Sigmoid colon (tissue), 7 donors: Measurements from ENCODE around the gene DNAJC18. TPM values are rescaled to one million over a fixed set of nuclear protein-coding genes. Genes with fewer than 3 reads are reported as not detected.

Experiments
- DNase-seq: peaks from one replicate; pipeline ENCODE4 v3.0.0-alpha.2; 2019
- H3K27ac ChIP-seq, 4 donors: fragments of 200-600 bp; sonication (generic); one replicate each; pipeline ENCODE4 v1.5.1; 2016 to 2019; ENCODE audit warnings: mild to moderate bottlenecking in 1 of 4
- H3K27me3 ChIP-seq, 3 donors: fragments of 200-600 bp; sonication (generic); one replicate each; pipeline ENCODE4 v1.5.1; 2019; ENCODE audit warnings: mild to moderate bottlenecking in 1 of 3
- H3K36me3 ChIP-seq, 4 donors: fragments of 200-600 bp; sonication (generic); one replicate each; pipeline ENCODE4 v1.5.1; 2016 to 2019
- H3K4me1 ChIP-seq, 4 donors: fragments of 200-600 bp; sonication (generic); one replicate each; pipeline ENCODE4 v1.5.1; 2017 to 2019
- H3K4me3 ChIP-seq, 4 donors: fragments of 200-600 bp; sonication (generic); one replicate each; pipeline ENCODE4 v1.5.1; 2017 to 2019; ENCODE audit warnings: mild to moderate bottlenecking in 2 of 4, moderate library complexity in 1 of 4
- H3K9me3 ChIP-seq, 4 donors: fragments of 200-600 bp in 3 of 4; sonication (generic) in 3 of 4; one replicate each; pipeline versions ENCODE4 v1.5.1 to v1.6.1; 2013 to 2019
- EP300 ChIP-seq, 4 donors: sonication (generic); formaldehyde crosslinking; IDR thresholded peaks; one replicate each; pipeline ENCODE4 v1.6.1; 2017; ENCODE audit warnings: antibody characterized with exemption in 4 of 4
- POLR2A ChIP-seq, 2 donors: fragments of 450-650 bp; IDR thresholded peaks; one replicate each; pipeline ENCODE4 v1.6.1; 2016; ENCODE audit warnings: antibody characterized with exemption in 2 of 2, mild to moderate bottlenecking in 2 of 2, moderate library complexity in 2 of 2
- POLR2AphosphoS5 ChIP-seq, 4 donors: sonication (generic); formaldehyde crosslinking; IDR thresholded peaks; one replicate each; pipeline ENCODE4 v1.6.1; 2017; ENCODE audit warnings: antibody characterized with exemption in 4 of 4
- WGBS, 2 donors: extraction: QIAGEN DNeasy Blood & Tissue Kit; methylation state at CpG; one replicate each; pipeline ENCODE4 v1.1.7; 2013; 5-methylcytosine and 5-hydroxymethylcytosine counted together
- intact Hi-C: fragments of 100-400 bp; cut with DNase I; formaldehyde crosslinking; loops from one replicate; pipeline ENCODE4 v1.15.1; 2023
- polyA plus RNA-seq, 3 donors: library from polyadenylated mRNA; stranded (reverse); fragments of 200-250 nt; gene quantifications; one replicate each; pipeline ENCODE4 v1.2.3, GENCODE V29; 2013
- total RNA-seq, 4 donors: library from RNA; depleted of rRNA; stranded (reverse); fragments of >200 nt; gene quantifications; one replicate each; pipeline ENCODE4 v1.1.0, GENCODE V29; 2016
- TF ChIP-seq, protein P1 (sequence below), 4 experiments: fragments of 450-650 bp in 3 of 4; fragments of 200-600 bp in 1 of 4; IDR thresholded peaks; one replicate each; pipeline ENCODE4 v1.5.1; 2016 to 2019; ENCODE audit warnings: antibody characterized with exemption in 4 of 4, mild to moderate bottlenecking in 3 of 4, moderate library complexity in 2 of 4
- donor health status: healthy with polysubstance abuse.
- donor health status: Bipolar disorder and iron deficiency.
- donor health status: healthy.

Gene DNAJC18
- total and polyA plus RNA-seq, 7 donors, result 1.2 to 12.5 (median 6.8) TPM

- H3K4me3 ChIP-seq, result peak overlapping the region in 3 of 4 donors; percentile 38 to 45 (median 39)
- intact Hi-C loops, result no loop called here
- peaks cover 29 to 50% (median 39%) of the 10 kb centered on the region in 3 donors for H3K27me3 ChIP-seq
- H3K36me3 ChIP-seq, result no peaks in the 10 kb centered on the region
- H3K9me3 ChIP-seq, result no peaks in the 10 kb centered on the region
- no peak for DNase-seq
- TF ChIP-seq POLR2AphosphoS5 (IDR thresholded peaks at IDR 0.05), result no peak
- no peak for TF ChIP-seq EP300 (IDR thresholded peaks at IDR 0.05)
- TF ChIP-seq, protein P1, sequence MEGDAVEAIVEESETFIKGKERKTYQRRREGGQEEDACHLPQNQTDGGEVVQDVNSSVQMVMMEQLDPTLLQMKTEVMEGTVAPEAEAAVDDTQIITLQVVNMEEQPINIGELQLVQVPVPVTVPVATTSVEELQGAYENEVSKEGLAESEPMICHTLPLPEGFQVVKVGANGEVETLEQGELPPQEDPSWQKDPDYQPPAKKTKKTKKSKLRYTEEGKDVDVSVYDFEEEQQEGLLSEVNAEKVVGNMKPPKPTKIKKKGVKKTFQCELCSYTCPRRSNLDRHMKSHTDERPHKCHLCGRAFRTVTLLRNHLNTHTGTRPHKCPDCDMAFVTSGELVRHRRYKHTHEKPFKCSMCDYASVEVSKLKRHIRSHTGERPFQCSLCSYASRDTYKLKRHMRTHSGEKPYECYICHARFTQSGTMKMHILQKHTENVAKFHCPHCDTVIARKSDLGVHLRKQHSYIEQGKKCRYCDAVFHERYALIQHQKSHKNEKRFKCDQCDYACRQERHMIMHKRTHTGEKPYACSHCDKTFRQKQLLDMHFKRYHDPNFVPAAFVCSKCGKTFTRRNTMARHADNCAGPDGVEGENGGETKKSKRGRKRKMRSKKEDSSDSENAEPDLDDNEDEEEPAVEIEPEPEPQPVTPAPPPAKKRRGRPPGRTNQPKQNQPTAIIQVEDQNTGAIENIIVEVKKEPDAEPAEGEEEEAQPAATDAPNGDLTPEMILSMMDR (IDR thresholded peaks at IDR 0.05), result no peak
- no peak for TF ChIP-seq POLR2A (IDR thresholded peaks at IDR 0.05)
- peaks cover 0 to 35% (median 32%) of the 10 kb centered on the region in 4 donors for H3K4me1 ChIP-seq
- WGBS, 2 donors, result 5 to 7% methylated on average over 36 of the region's 36 CpGs
- H3K27ac ChIP-seq, result peak overlapping the region in 1 of 4 donors; percentile 8
Observed at GRCh38 chr5:139392324-139392677, 47.0 kb downstream of the DNAJC18 start.

DNA sequence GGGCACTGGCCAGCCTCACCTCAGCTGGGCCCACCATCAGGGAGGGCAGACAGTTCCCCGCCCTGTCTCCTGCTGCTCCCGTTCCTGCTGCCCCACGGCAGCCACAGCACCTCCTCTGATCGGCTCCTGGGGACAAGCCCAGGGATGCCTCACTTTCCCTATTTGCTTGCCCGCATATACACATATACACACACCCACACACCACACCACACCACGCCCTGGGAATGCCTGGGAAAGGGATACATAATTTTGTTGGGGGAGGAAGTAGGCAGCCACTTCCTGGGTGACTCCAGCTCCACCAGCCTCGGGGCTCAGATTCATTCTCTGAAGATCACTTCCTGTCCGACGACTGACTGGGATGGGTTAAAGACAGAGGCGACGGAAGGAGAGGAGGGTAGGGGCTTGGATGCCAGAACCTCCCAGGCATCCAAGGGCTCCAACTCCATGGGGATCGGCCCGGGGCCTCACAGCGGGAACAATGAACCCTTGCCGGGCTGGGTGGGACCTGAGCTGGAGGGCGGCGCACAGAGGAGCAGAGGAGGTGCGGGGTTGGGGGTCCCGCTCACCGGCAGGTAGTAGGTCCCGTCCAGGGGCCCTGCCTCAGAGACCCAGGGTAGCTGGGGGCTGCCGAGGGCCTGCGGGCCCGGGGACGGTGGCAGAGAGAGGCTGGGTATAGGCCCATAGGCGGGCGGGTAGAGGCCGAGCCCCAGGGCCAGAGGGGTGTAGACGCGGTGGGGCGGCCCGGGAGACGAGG, 47.6 kb downstream of the DNAJC18 start:
- TF ChIP-seq POLR2A (IDR thresholded peaks at IDR 0.05) (no peak), POLR2AphosphoS5 (IDR thresholded peaks at IDR 0.05) (no peak), EP300 (IDR thresholded peaks at IDR 0.05) (no peak)
- TF ChIP-seq, protein P1 (IDR thresholded peaks at IDR 0.05), result no peak
- no peak for DNase-seq

DNA sequence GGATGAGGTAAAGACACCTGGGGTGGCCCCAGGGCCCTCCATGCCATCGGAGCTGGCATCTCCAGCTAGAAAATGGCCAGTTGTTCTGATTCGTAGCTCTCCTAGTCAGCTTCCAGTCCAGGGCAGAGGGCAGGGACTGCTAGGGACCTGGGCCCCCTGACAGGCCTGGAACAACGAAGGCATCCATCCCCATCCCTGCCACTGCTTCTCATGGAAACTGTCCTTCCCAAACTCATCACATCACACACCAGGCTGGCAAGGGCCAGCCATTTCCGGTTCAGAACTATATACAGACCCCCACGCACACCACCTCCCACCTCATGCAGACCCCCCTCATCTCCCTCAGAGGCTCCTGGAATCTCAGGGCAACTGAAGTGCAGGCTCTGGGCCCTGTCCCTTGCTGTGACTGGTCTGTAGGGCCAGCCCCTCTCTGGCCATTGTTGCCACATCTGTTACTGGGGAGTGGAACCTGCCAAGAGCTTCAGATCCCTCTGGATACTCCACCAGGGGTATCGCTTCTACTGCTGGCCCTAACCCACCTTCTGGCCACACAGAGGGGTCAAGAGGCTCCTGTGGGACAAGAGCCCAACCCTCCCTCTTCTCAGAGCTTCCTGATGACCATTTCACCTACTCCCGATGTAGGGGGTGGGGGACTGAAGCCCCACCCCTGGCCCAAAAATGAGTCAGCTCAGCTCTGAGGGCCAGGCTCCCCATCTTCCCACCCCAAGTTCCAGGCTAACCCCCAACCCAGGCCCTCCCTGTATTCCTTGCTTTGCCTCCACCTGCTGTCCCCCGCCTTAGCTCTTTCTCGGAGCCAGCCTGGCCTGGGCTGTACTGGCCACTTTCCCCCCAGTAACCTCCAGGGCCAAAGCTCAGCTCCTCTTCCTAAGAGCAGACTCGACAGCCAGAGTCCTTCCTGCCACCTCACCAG, 48.4 kb downstream of the DNAJC18 start:
- intact Hi-C loops, result no loop called here
- no peaks in the 10 kb centered on the region for H3K36me3 ChIP-seq
- 77 to 81% methylated on average over 10 of the region's 10 CpGs for WGBS, 2 donors
- peaks cover 29 to 43% (median 38%) of the 10 kb centered on the region in 3 donors for H3K27me3 ChIP-seq
- H3K4me3 ChIP-seq, result no peak overlapping the region
- TF ChIP-seq, protein P1 (IDR thresholded peaks at IDR 0.05), result no peak
- no peak for TF ChIP-seq POLR2A (IDR thresholded peaks at IDR 0.05)
- no peak for TF ChIP-seq POLR2AphosphoS5 (IDR thresholded peaks at IDR 0.05)
- no peak for TF ChIP-seq EP300 (IDR thresholded peaks at IDR 0.05)
- DNase-seq, result no peak
- H3K4me1 ChIP-seq, result peaks cover 0 to 35% (median 32%) of the 10 kb centered on the region in 4 donors
- H3K27ac ChIP-seq, result peak overlapping the region in 1 of 4 donors; percentile 53
- H3K9me3 ChIP-seq, result no peaks in the 10 kb centered on the region

More for the DNA sequence above, 47.6 kb downstream of the DNAJC18 start:
- Histone ChIP-seq H3K27ac (peak overlapping the region in 2 of 4 donors; percentile 8 to 53), H3K4me1 (peaks cover 0 to 35% (median 32%) of the 10 kb centered on the region in 4 donors), H3K36me3 (no peaks in the 10 kb centered on the region), H3K4me3 (peak overlapping the region in 2 of 4 donors; percentile 38 to 45), H3K27me3 (peaks cover 29 to 50% (median 39%) of the 10 kb centered on the region in 3 donors), H3K9me3 (no peaks in the 10 kb centered on the region)
- 12 to 26% methylated on average over 33 of the region's 33 CpGs for WGBS, 2 donors
- intact Hi-C loops, result no loop called here

DNA sequence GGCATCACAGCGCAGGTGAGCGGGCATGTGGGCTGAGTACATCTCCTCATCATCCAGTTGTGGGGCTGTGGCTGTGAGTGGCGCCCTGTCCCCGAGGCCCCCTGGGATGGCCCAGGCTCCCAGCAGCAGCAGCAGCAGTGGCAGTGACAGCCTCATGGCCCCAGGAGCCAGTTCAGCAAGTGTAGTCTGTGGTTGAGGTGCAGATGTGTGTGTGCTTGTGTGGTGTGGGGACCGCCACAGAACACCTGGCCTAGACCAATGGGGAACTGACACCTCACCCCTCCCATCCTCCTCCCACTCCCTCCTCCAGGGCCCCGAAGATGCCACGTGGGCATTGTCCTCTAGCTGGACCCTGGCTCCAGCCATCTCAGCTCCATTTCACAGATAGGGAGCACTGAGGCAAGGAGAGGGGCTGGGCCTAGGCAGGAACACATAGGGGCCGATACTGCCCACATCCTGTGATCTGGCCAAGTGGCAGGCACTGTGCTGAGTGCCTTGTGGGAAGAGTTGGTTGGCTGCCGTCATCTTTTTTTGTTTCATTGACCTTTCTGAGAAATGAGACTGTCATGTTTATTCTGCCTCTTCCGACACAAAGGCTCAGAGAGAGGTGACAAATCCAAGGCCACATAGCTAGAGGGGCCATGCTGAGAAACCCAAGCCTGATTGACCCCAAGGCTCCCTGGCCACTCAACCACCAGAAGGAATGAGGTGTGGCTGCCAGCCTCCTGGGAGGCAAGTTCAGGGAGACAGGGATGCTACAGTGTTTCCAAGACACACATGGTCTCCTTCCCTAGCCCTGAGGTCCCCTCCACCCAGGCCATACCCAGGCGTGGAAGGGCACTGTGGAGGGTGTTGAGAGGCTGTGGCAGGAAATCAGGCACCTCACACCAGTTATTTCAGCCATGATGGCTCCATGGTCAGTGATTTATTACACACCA, 49.4 kb downstream of the DNAJC18 start, which contains the start of gene MZB1:
TSS of gene MZB1 (minus strand) at position 213 of the 938 bp plus-strand sequence. CDS start at position 156, 57 bp downstream.
- Histone ChIP-seq H3K36me3 (no peaks in the 10 kb centered on the region), H3K27ac (peak within 1 kb of the TSS in 1 of 4 donors; percentile 53), H3K27me3 (peaks cover 27 to 33% (median 29%) of the 10 kb centered on the region in 3 donors), H3K9me3 (no peaks in the 10 kb centered on the region), H3K4me1 (peaks cover 0 to 32% (median 29%) of the 10 kb centered on the region in 4 donors), H3K4me3 (no peak within 1 kb of the TSS)
- WGBS, 2 donors, result 55 to 81% methylated on average over 11 of the region's 11 CpGs
- DNase-seq, result no peak
- TF ChIP-seq, protein P1 (IDR thresholded peaks at IDR 0.05), result no peak
- TF ChIP-seq POLR2A (IDR thresholded peaks at IDR 0.05), result no peak
- TF ChIP-seq EP300 (IDR thresholded peaks at IDR 0.05), result no peak
- TF ChIP-seq POLR2AphosphoS5 (IDR thresholded peaks at IDR 0.05), result no peak
- intact Hi-C loops, result no loop called here
